ENCODE data around the gene FAM217A. TPM values are rescaled to one million over a fixed set of nuclear protein-coding genes. Genes with fewer than 3 reads are reported as not detected.

FAM217A gene
- polyA plus RNA-seq, 1 donor = 0.69 TPM

DNA sequence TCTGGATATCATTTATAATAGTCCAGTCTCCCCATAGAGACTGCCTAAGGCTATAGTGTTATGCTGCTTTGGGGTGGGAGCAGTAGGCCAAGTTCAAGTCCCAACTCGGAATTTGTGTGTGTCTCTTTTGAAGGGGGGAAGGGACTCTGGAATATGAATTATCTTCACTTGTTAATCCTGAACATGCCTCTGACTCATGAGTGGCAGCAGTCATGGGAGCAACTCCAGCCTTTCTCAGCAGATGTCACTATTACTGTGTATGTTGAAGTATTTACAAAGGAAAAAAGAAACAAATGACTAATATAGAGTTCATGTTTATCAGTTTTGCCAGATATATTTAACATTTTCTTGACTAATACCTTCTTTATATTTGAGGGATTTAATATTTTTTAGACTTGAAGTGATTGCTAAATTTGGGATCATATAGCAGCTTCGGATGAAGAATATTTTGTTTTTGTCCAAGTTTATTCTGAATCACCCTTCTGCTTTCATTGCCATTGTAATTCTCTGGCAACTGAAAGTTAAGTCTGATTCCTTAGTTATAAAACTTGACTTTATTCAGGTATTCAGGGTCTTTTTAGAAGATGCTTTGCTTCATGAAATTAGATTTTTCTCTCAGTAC, 23.4 kb downstream of the FAM217A start:
- no peaks in the 10 kb centered on the region for H3K9me3 ChIP-seq (ENCODE audit: control insufficient read depth, low read depth, low read length)
- no peak overlapping the region for H3K27ac ChIP-seq (ENCODE audit: low read length)
- H3K4me3 ChIP-seq (ENCODE audit: low read length) = no peak overlapping the region
- WGBS (ENCODE audit: insufficient coverage, low lambda C conversion rate) = no CpG with 5 or more reads among the region's 2 CpGs
- H3K4me1 ChIP-seq (ENCODE audit: control insufficient read depth, insufficient read depth, low read length) = no peaks in the 10 kb centered on the region
- H3K27me3 ChIP-seq (ENCODE audit: control insufficient read depth, insufficient read depth, low read length) = no peaks in the 10 kb centered on the region
- H3K36me3 ChIP-seq (ENCODE audit: control insufficient read depth, insufficient read depth, low read length) = peaks cover 67% of the 10 kb centered on the region
- DNase-seq = peak; percentile 28 to 53

- Histone ChIP-seq H3K27me3 (ENCODE audit: control insufficient read depth, insufficient read depth, low read length) (no peaks in the 10 kb centered on the region), H3K36me3 (ENCODE audit: control insufficient read depth, insufficient read depth, low read length) (peaks cover 49% of the 10 kb centered on the region), H3K9me3 (ENCODE audit: control insufficient read depth, low read depth, low read length) (no peaks in the 10 kb centered on the region), H3K4me3 (ENCODE audit: low read length) (no peak overlapping the region), H3K4me1 (ENCODE audit: control insufficient read depth, insufficient read depth, low read length) (no peaks in the 10 kb centered on the region), H3K27ac (ENCODE audit: low read length) (no peak overlapping the region)
- no peak for DNase-seq
- WGBS (ENCODE audit: insufficient coverage, low lambda C conversion rate) = 100% methylated on average over 3 of the region's 6 CpGs
These were observed 29.7 kb downstream of the FAM217A start for GRCh38 chr6:4049246-4049645.

DNA sequence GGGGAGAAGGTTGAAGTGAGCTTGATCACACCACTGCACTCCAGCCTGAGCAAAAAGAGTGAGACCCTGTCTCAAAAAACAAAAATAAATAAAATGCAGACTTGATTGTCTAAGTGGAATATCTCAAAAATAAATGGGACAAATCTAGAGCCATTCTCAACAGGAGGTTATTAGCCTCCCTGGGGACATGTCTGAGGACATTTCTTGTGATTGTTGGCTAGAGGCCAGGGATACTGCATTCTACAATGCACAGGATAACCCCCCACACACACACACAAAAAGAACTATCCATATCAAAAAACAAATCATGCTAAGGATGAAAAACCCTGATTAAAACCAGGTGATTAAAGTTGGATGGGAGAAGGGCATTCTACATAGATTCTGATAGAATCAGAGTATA, 37.5 kb downstream of the FAM217A start:
- Histone ChIP-seq H3K36me3 (ENCODE audit: control insufficient read depth, insufficient read depth, low read length) (peaks cover 61% of the 10 kb centered on the region), H3K27me3 (ENCODE audit: control insufficient read depth, insufficient read depth, low read length) (no peaks in the 10 kb centered on the region), H3K4me3 (ENCODE audit: low read length) (no peak overlapping the region), H3K9me3 (ENCODE audit: control insufficient read depth, low read depth, low read length) (no peaks in the 10 kb centered on the region), H3K27ac (ENCODE audit: low read length) (no peak overlapping the region), H3K4me1 (ENCODE audit: control insufficient read depth, insufficient read depth, low read length) (no peaks in the 10 kb centered on the region)
- no peak for DNase-seq

DNA sequence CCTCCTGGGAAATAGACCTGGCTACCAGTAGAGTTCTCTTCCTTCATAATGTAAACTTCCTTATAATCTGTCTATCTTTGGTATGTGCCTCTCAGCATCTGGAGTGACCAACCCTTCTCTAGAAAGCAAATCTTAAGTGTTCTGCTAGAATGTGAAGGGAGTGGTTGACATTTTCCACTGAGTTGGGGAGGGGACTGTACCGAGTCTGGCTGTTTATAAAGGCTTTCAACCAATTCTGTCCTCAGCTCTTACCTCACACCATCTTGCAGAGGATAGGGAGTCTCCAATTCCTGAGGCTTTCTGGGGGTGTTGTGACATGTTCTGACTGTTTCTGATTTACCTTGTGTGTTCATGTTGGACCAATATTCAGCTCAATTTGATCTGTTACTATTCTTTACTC, 39.6 kb downstream of the FAM217A start:
- Histone ChIP-seq H3K36me3 (ENCODE audit: control insufficient read depth, insufficient read depth, low read length) (peaks cover 59% of the 10 kb centered on the region), H3K4me3 (ENCODE audit: low read length) (no peak overlapping the region), H3K9me3 (ENCODE audit: control insufficient read depth, low read depth, low read length) (no peaks in the 10 kb centered on the region), H3K4me1 (ENCODE audit: control insufficient read depth, insufficient read depth, low read length) (no peaks in the 10 kb centered on the region), H3K27ac (ENCODE audit: low read length) (no peak overlapping the region), H3K27me3 (ENCODE audit: control insufficient read depth, insufficient read depth, low read length) (no peaks in the 10 kb centered on the region)
- no CpG with 5 or more reads among the region's 1 CpG for WGBS (ENCODE audit: insufficient coverage, low lambda C conversion rate)
- no peak for DNase-seq

- DNase-seq = no peak
- Histone ChIP-seq H3K27ac (ENCODE audit: low read length) (no peak overlapping the region), H3K9me3 (ENCODE audit: control insufficient read depth, low read depth, low read length) (no peaks in the 10 kb centered on the region), H3K4me1 (ENCODE audit: control insufficient read depth, insufficient read depth, low read length) (no peaks in the 10 kb centered on the region), H3K4me3 (ENCODE audit: low read length) (no peak overlapping the region), H3K36me3 (ENCODE audit: control insufficient read depth, insufficient read depth, low read length) (peaks cover 52% of the 10 kb centered on the region), H3K27me3 (ENCODE audit: control insufficient read depth, insufficient read depth, low read length) (no peaks in the 10 kb centered on the region)
- WGBS (ENCODE audit: insufficient coverage, low lambda C conversion rate) = 100% methylated on average over 2 of the region's 5 CpGs
These were observed 42.4 kb downstream of the FAM217A start for GRCh38 chr6:4036581-4036980.

DNA sequence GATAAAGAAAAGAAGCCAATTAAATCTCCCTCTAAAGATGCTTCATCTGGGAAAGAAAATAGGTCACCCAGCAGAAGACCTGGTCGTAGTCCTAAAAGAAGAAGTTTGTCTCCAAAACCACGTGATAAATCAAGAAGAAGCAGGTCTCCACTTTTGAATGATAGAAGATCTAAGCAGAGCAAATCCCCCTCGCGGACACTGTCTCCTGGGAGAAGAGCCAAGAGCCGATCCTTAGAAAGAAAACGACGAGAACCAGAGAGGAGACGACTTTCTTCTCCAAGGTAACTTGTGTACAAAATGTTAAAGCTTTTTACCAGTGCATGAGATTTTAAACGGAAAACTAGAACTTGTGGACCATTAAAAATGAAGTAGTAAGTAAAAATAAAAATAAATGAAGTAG, 46.5 kb downstream of the FAM217A start:
- H3K4me3 ChIP-seq (ENCODE audit: low read length) = no peak overlapping the region
- no peaks in the 10 kb centered on the region for H3K27me3 ChIP-seq (ENCODE audit: control insufficient read depth, insufficient read depth, low read length)
- no peak for DNase-seq
- 89% methylated on average over 6 of the region's 9 CpGs for WGBS (ENCODE audit: insufficient coverage, low lambda C conversion rate)
- H3K4me1 ChIP-seq (ENCODE audit: control insufficient read depth, insufficient read depth, low read length) = no peaks in the 10 kb centered on the region
- no peak overlapping the region for H3K27ac ChIP-seq (ENCODE audit: low read length)
- H3K36me3 ChIP-seq (ENCODE audit: control insufficient read depth, insufficient read depth, low read length) = peaks cover 24% of the 10 kb centered on the region
- H3K9me3 ChIP-seq (ENCODE audit: control insufficient read depth, low read depth, low read length) = no peaks in the 10 kb centered on the region

DNA sequence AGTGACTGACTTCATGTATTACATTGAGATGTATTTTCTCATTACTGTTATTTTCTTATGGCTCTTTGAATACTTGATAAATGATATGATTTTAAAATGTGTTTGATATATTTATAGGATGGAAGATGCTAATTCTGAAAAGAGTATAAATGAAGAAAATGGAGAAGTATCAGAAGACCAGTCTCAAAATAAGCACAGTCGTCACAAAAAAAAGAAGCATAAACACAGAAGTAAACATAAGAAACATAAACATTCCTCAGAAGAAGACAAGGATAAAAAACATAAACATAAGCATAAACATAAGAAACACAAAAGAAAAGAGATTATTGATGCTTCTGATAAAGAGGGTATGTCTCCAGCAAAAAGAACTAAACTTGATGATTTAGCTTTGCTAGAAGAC, 47.5 kb downstream of the FAM217A start:
- Histone ChIP-seq H3K4me3 (ENCODE audit: low read length) (no peak overlapping the region), H3K27me3 (ENCODE audit: control insufficient read depth, insufficient read depth, low read length) (no peaks in the 10 kb centered on the region), H3K36me3 (ENCODE audit: control insufficient read depth, insufficient read depth, low read length) (peaks cover 20% of the 10 kb centered on the region), H3K4me1 (ENCODE audit: control insufficient read depth, insufficient read depth, low read length) (no peaks in the 10 kb centered on the region), H3K27ac (ENCODE audit: low read length) (no peak overlapping the region), H3K9me3 (ENCODE audit: control insufficient read depth, low read depth, low read length) (no peaks in the 10 kb centered on the region)
- no peak for DNase-seq
- 89% methylated on average over 1 of the region's 1 CpG for WGBS (ENCODE audit: insufficient coverage, low lambda C conversion rate)

DNA sequence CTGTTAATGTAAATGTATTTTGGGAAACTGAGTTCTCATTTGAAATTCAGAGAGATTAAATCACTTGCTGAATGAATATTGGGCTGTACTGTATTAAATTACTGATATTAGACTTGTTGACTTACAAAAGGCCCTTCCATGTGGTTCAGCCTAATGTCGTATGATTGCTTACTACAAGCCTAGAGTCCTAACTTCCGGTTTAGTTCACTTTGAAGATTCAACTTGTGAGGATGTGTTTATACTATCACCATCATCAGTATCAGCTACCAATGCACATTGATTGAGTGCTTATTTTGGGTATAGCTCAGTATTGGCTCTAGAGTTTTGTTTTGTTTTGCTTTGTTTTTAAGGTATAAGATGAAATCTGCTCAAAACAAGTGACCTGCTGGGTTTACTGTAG, 48.3 kb downstream of the FAM217A start:
- DNase-seq = no peak
- no CpG with 5 or more reads among the region's 2 CpGs for WGBS (ENCODE audit: insufficient coverage, low lambda C conversion rate)
- Histone ChIP-seq H3K27me3 (ENCODE audit: control insufficient read depth, insufficient read depth, low read length) (no peaks in the 10 kb centered on the region), H3K36me3 (ENCODE audit: control insufficient read depth, insufficient read depth, low read length) (peaks cover 15% of the 10 kb centered on the region), H3K4me3 (ENCODE audit: low read length) (no peak overlapping the region), H3K4me1 (ENCODE audit: control insufficient read depth, insufficient read depth, low read length) (no peaks in the 10 kb centered on the region), H3K9me3 (ENCODE audit: control insufficient read depth, low read depth, low read length) (no peaks in the 10 kb centered on the region), H3K27ac (ENCODE audit: low read length) (no peak overlapping the region)

- no peak overlapping the region for H3K27ac ChIP-seq (ENCODE audit: low read length)
- H3K4me1 ChIP-seq (ENCODE audit: control insufficient read depth, insufficient read depth, low read length) = no peaks in the 10 kb centered on the region
- no peaks in the 10 kb centered on the region for H3K27me3 ChIP-seq (ENCODE audit: control insufficient read depth, insufficient read depth, low read length)
- no peaks in the 10 kb centered on the region for H3K9me3 ChIP-seq (ENCODE audit: control insufficient read depth, low read depth, low read length)
- no peak for DNase-seq
- H3K4me3 ChIP-seq (ENCODE audit: low read length) = no peak overlapping the region
- WGBS (ENCODE audit: insufficient coverage, low lambda C conversion rate) = no CpG with 5 or more reads among the region's 7 CpGs
- H3K36me3 ChIP-seq (ENCODE audit: control insufficient read depth, insufficient read depth, low read length) = peaks cover 15% of the 10 kb centered on the region
These were observed 49.2 kb downstream of the FAM217A start for GRCh38 chr6:4029687-4030086.

GRCh38 chr6:4028051-4028450, 50.9 kb downstream of the FAM217A start:
- no peaks in the 10 kb centered on the region for H3K27me3 ChIP-seq (ENCODE audit: control insufficient read depth, insufficient read depth, low read length)
- H3K4me3 ChIP-seq (ENCODE audit: low read length) = no peak overlapping the region
- peaks cover 13% of the 10 kb centered on the region for H3K36me3 ChIP-seq (ENCODE audit: control insufficient read depth, insufficient read depth, low read length)
- no peak for DNase-seq
- H3K27ac ChIP-seq (ENCODE audit: low read length) = no peak overlapping the region
- H3K4me1 ChIP-seq (ENCODE audit: control insufficient read depth, insufficient read depth, low read length) = peaks cover 7% of the 10 kb centered on the region
- H3K9me3 ChIP-seq (ENCODE audit: control insufficient read depth, low read depth, low read length) = no peaks in the 10 kb centered on the region

GRCh38 chr6:4025681-4026080, 53.3 kb downstream of the FAM217A start:
- Histone ChIP-seq H3K9me3 (ENCODE audit: control insufficient read depth, low read depth, low read length) (no peaks in the 10 kb centered on the region), H3K4me3 (ENCODE audit: low read length) (no peak overlapping the region), H3K27ac (ENCODE audit: low read length) (no peak overlapping the region), H3K27me3 (ENCODE audit: control insufficient read depth, insufficient read depth, low read length) (no peaks in the 10 kb centered on the region), H3K36me3 (ENCODE audit: control insufficient read depth, insufficient read depth, low read length) (peaks cover 3% of the 10 kb centered on the region), H3K4me1 (ENCODE audit: control insufficient read depth, insufficient read depth, low read length) (peaks cover 12% of the 10 kb centered on the region)
- WGBS (ENCODE audit: insufficient coverage, low lambda C conversion rate) = 100% methylated on average over 1 of the region's 1 CpG
- no peak for DNase-seq
